Gastroesophageal sphincter (tissue), 3 donors: ENCODE results near the gene CDK10.

Source experiments
- EP300 ChIP-seq: sonication (generic); formaldehyde crosslinking; IDR thresholded peaks from one replicate; pipeline ENCODE4 v1.6.1; 2017; ENCODE audit warnings: antibody characterized with exemption, mild to moderate bottlenecking
- POLR2A ChIP-seq, 2 donors: fragments of 450-650 bp; IDR thresholded peaks; one replicate each; pipeline ENCODE4 v1.6.1; 2017; ENCODE audit warnings: antibody characterized with exemption in 2 of 2, mild to moderate bottlenecking in 2 of 2, moderate library complexity in 1 of 2
- POLR2AphosphoS5 ChIP-seq: sonication (generic); formaldehyde crosslinking; IDR thresholded peaks from one replicate; pipeline ENCODE4 v1.6.1; 2017; ENCODE audit warnings: antibody characterized with exemption
- TF ChIP-seq, protein P1 (sequence below), 4 experiments: fragments of 200-600 bp in 2 of 4; fragments of 450-650 bp in 2 of 4; sonication (generic) in 1 of 4; IDR thresholded peaks; one replicate each; pipeline ENCODE4 v1.5.1; 2017 to 2019; ENCODE audit warnings: antibody characterized with exemption in 4 of 4, mild to moderate bottlenecking in 2 of 4, moderate library complexity in 2 of 4

- TF ChIP-seq, protein P1, sequence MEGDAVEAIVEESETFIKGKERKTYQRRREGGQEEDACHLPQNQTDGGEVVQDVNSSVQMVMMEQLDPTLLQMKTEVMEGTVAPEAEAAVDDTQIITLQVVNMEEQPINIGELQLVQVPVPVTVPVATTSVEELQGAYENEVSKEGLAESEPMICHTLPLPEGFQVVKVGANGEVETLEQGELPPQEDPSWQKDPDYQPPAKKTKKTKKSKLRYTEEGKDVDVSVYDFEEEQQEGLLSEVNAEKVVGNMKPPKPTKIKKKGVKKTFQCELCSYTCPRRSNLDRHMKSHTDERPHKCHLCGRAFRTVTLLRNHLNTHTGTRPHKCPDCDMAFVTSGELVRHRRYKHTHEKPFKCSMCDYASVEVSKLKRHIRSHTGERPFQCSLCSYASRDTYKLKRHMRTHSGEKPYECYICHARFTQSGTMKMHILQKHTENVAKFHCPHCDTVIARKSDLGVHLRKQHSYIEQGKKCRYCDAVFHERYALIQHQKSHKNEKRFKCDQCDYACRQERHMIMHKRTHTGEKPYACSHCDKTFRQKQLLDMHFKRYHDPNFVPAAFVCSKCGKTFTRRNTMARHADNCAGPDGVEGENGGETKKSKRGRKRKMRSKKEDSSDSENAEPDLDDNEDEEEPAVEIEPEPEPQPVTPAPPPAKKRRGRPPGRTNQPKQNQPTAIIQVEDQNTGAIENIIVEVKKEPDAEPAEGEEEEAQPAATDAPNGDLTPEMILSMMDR (IDR thresholded peaks at IDR 0.05), result no peak
- TF ChIP-seq POLR2AphosphoS5 (no peak), EP300 (no peak), POLR2A (IDR thresholded peaks at IDR 0.05) (no peak)
Measured at GRCh38 chr16:89693931-89694783, 7.7 kb downstream of the CDK10 start.
